ENCODE results near the gene MINDY4. TPM values are rescaled to one million over a fixed set of nuclear protein-coding genes. Genes with fewer than 3 reads are reported as not detected.

Gene MINDY4
- total RNA-seq, 2 experiments from 2014 or later, result 1.3 to 1.7 TPM

DNA sequence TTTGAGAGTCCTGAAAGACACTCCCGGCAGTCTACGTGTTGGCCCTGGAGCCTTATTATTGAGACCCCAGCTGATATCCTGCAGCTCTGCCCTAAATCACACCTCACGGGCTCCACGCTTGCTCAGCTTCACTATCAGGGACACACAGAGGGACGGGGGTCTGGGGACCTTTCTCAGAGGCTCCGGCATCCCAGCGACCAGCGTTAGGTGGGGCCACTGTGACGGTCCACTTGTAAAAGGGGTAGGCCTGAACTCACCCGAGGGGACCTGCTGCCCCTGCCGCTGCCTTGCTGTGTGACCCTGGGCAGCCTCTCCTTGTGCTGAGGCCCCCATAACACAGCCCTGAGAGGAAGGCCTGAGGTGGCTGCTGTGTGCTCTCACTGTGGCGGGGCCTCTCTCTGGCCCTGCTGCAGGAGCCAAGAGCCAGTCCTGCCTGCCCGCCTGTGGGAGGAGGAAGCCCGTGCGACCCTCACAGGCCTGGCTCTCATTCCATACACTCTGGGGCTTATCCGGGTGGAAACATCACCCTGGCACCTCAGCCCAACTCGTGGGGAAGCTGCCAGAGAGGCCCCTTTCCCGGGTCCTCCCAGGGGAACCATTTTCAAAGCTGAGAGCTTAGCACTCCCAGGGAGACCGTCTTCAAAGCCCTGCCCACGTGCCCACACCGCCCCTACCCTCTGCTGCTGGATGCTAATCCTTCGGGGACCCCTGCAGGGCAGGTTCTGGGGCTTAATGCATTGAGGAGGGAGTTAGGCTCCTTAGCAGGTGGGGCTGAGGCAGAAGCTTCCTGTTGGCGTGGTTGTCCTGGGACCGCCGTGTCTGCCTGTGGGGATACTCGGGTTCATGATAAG is 162.1 kb downstream of the MINDY4 start:
- ChIA-PET CTCF (no interaction called here), POLR2A (no interaction called here)
- H3K4me3 Mint-ChIP-seq, result no peak overlapping the region
- H3K36me3 Mint-ChIP-seq (ENCODE audit: low read depth), result no peaks in the 10 kb centered on the region
- H3K27me3 Mint-ChIP-seq, result peaks cover 1% of the 10 kb centered on the region
- intact Hi-C loops (cut with micrococcal nuclease), result no loop called here
- no peak overlapping the region for H3K27ac Mint-ChIP-seq
- DNase-seq (no peak), ATAC-seq (no peak)
- TF ChIP-seq, protein P1, sequence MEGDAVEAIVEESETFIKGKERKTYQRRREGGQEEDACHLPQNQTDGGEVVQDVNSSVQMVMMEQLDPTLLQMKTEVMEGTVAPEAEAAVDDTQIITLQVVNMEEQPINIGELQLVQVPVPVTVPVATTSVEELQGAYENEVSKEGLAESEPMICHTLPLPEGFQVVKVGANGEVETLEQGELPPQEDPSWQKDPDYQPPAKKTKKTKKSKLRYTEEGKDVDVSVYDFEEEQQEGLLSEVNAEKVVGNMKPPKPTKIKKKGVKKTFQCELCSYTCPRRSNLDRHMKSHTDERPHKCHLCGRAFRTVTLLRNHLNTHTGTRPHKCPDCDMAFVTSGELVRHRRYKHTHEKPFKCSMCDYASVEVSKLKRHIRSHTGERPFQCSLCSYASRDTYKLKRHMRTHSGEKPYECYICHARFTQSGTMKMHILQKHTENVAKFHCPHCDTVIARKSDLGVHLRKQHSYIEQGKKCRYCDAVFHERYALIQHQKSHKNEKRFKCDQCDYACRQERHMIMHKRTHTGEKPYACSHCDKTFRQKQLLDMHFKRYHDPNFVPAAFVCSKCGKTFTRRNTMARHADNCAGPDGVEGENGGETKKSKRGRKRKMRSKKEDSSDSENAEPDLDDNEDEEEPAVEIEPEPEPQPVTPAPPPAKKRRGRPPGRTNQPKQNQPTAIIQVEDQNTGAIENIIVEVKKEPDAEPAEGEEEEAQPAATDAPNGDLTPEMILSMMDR (IDR thresholded peaks at IDR 0.05), result no peak
- no peaks in the 10 kb centered on the region for H3K9me3 Mint-ChIP-seq
- no peaks in the 10 kb centered on the region for H3K4me1 Mint-ChIP-seq (ENCODE audit: low read depth)

DNA sequence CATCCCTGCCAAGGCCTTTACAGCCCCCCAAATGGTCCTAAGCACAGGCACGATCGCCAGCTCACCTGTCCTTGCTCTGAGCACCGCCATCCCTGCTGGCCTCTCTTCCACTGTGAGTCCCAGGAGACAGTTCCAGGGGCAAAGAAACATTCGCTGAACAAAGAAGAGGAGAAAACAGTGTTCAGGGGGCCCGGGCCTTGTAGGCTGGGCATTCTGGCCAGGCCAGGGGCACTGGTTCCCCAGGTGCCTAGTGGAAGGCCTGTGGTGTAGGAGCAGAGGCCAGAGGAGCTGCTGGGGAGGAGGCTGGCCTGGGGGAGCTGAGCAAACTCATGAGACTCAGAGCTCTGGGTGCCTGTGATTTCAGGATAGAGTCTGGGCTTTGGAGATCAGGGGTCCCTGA is 163.0 kb downstream of the MINDY4 start:
- H3K4me1 Mint-ChIP-seq (ENCODE audit: low read depth), result no peaks in the 10 kb centered on the region
- intact Hi-C loops (cut with micrococcal nuclease), result no loop called here
- H3K27me3 Mint-ChIP-seq, result peaks cover 1% of the 10 kb centered on the region
- ChIA-PET CTCF (interaction anchor here (0.9 kb wide), 1 partner anchor 51 kb away, joined by 3 read pairs; no protein-coding TSS in a partner anchor), POLR2A (no interaction called here)
- no peaks in the 10 kb centered on the region for H3K36me3 Mint-ChIP-seq (ENCODE audit: low read depth)
- TF ChIP-seq, protein P1 (IDR thresholded peaks at IDR 0.05), result no peak
- no peak for DNase-seq
- no peak overlapping the region for H3K4me3 Mint-ChIP-seq
- H3K9me3 Mint-ChIP-seq, result no peaks in the 10 kb centered on the region
- no peak overlapping the region for H3K27ac Mint-ChIP-seq
- no peak for ATAC-seq

DNA sequence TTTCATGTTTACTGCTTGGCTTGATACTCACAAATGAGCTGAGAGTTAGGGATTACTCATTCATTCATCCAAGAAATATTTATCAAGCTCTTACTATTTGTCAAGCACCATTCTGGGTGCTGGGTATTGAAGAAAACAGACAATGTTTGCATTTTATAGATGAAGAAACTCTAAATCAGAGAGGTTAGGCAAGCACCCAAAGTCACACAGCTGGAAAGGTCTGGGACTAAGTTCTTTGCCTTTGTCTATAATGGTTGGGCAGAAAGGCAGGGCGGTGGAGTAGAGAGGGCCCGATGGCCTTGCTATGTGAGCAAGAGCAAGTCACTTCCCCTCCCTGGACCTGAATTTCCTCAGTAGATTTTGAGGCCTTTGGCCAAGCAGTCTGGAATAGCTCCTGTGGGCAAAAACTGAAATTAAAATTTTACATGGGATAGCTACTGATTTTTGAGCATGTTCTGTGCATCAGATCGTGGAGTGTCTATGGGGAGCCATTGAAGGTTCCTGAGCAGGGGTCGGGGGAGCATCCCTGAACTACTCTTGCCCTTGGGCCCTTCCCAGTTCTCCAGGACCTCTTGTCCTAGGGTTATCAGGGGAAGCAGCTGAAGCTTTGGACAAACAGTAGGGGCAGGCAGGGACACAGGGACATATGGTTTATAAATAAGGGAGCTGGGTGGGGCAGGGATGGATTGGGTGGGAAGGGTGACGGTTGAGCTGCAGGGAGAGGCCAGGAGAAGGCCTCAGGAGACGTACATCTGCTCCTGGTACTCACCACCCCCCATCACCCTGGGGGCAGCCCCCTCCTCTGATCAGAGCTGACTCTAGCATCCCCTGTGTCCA is 163.7 kb downstream of the MINDY4 start:
- no peaks in the 10 kb centered on the region for H3K4me1 Mint-ChIP-seq (ENCODE audit: low read depth)
- TF ChIP-seq, protein P1 (IDR thresholded peaks at IDR 0.05), result no peak
- H3K36me3 Mint-ChIP-seq (ENCODE audit: low read depth), result no peaks in the 10 kb centered on the region
- H3K4me3 Mint-ChIP-seq, result no peak overlapping the region
- no peak overlapping the region for H3K27ac Mint-ChIP-seq
- ChIA-PET POLR2A (no interaction called here), CTCF (interaction anchor here (0.9 to 1.6 kb wide), 3 partner anchors 48 to 134 kb away, joined by 3 to 4 read pairs (median 3); no protein-coding TSS in a partner anchor)
- no peaks in the 10 kb centered on the region for H3K9me3 Mint-ChIP-seq
- no peak for ATAC-seq
- DNase-seq, result no peak
- intact Hi-C loops (cut with micrococcal nuclease), result no loop called here
- H3K27me3 Mint-ChIP-seq, result peaks cover 7% of the 10 kb centered on the region

DNA sequence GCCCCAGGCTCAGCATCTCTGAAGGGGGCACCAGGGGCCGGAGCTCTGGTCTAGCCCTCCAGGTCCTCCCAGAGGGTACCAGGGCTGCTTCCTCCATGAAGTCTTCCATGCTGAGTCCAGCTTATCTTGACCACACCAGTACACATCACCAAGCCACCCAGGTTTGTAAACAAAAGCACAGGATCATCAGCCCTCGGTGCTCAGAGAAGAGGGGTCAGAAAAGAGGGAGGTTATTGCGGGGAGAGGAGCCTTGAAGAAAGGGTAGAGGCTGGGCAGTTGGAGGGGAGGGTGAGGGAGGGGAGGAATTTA is 164.3 kb downstream of the MINDY4 start:
- Mint-ChIP-seq H3K36me3 (ENCODE audit: low read depth) (no peaks in the 10 kb centered on the region), H3K4me3 (no peak overlapping the region), H3K27ac (no peak overlapping the region), H3K4me1 (ENCODE audit: low read depth) (no peaks in the 10 kb centered on the region), H3K9me3 (no peaks in the 10 kb centered on the region), H3K27me3 (peaks cover 7% of the 10 kb centered on the region)
- CTCF ChIA-PET, result interaction anchor here (1.6 kb wide), 2 partner anchors 47 to 134 kb away, joined by 3 to 4 read pairs; no protein-coding TSS in a partner anchor
- DNase-seq (no peak), ATAC-seq (no peak)
- POLR2A ChIA-PET, result no interaction called here
- TF ChIP-seq, protein P1 (IDR thresholded peaks at IDR 0.05), result no peak
- intact Hi-C loops (cut with micrococcal nuclease), result no loop called here
